ENCODE measurements around the gene SFSWAP.

DNA sequence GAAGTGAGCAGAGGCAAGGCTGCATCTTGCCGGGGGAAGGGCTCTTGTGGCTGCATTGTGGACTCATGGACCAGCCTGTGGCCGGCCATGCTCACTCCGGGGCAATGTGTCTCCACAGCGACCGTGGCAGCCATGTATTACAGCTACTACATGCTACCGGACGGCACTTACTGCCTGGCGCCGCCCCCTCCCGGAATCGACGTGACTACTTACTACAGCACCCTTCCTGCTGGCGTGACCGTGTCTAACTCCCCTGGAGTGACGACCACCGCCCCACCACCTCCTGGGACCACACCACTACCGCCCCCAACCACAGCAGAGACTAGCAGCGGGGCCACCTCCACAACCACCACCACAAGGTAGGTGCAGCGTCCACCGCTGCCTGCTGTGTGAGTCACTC lies 42.1 kb downstream of the SFSWAP start:
- TF ChIP-seq TCF4 (CRISPR knock-in tag; IDR thresholded peaks at IDR 0.05; ENCODE audit: borderline replicate concordance), result no peak
- TF ChIP-seq OSR1 (CRISPR knock-in tag; IDR thresholded peaks at IDR 0.05), result no peak
- no peak for TF ChIP-seq ZNF70 (CRISPR knock-in tag; IDR thresholded peaks at IDR 0.05)
- no peak for TF ChIP-seq ZNF565 (CRISPR knock-in tag; conservative IDR thresholded peaks at IDR 0.05; ENCODE audit: low read depth)
- TF ChIP-seq TOX (CRISPR knock-in tag; IDR thresholded peaks at IDR 0.05; ENCODE audit: borderline replicate concordance), result no peak
- TF ChIP-seq, protein P1, sequence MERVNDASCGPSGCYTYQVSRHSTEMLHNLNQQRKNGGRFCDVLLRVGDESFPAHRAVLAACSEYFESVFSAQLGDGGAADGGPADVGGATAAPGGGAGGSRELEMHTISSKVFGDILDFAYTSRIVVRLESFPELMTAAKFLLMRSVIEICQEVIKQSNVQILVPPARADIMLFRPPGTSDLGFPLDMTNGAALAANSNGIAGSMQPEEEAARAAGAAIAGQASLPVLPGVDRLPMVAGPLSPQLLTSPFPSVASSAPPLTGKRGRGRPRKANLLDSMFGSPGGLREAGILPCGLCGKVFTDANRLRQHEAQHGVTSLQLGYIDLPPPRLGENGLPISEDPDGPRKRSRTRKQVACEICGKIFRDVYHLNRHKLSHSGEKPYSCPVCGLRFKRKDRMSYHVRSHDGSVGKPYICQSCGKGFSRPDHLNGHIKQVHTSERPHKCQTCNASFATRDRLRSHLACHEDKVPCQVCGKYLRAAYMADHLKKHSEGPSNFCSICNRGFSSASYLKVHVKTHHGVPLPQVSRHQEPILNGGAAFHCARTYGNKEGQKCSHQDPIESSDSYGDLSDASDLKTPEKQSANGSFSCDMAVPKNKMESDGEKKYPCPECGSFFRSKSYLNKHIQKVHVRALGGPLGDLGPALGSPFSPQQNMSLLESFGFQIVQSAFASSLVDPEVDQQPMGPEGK (CRISPR knock-in tag; IDR thresholded peaks at IDR 0.05; ENCODE audit: borderline replicate concordance), result no peak
- no peak for TF ChIP-seq CSDC2 (CRISPR knock-in tag; IDR thresholded peaks at IDR 0.05)
- no peak for TF ChIP-seq ZC3H10 (CRISPR knock-in tag; IDR thresholded peaks at IDR 0.05)
- no peak for TF ChIP-seq TSHZ2 (CRISPR knock-in tag; IDR thresholded peaks at IDR 0.05)
- TF ChIP-seq ZNF8 (CRISPR knock-in tag; IDR thresholded peaks at IDR 0.05), result no peak

Measured in SK-N-SH treated with all-trans-retinoic acid at 6 μM for 48 hours (cell line).